ENCODE results near the gene SRSF10. TPM values are rescaled to one million over a fixed set of nuclear protein-coding genes. Genes with fewer than 3 reads are reported as not detected.

SRSF10 gene
- total and polyA plus RNA-seq, 9 of the 15 experiments (the other 6 are each of a cell fraction or from before 2014, with no cell fraction given) = 154 to 264 (median 205) TPM

DNA sequence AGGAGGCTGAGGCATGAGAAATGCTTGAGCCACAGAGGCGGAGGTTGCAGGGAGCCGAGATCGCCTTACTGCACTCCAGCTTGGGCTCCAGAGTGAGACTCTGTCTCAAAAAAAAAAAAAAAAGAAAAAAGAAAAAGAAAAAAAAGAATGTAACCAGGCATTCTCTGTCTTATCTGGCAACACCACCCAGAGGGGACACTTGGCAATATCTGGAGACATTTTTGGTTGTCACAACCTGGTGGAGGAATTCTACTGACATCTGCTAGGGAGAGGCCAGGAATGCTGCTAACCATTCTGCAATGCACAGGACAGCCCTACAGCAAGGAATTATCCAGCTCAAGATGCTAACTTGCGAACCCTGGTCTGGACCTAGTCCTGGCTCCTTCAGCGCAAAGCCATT, 64.7 kb downstream of the SRSF10 start:
- ChIA-PET CTCF (ENCODE audit: low intra/inter-chr PET ratio) (interaction anchor here (1.0 to 2.3 kb wide), 3 partner anchors 105 to 143 kb away, joined by 3 to 22 read pairs (median 12); no protein-coding TSS in a partner anchor), POLR2A (interaction anchor here (1.8 kb wide), 1 partner anchor 224 kb away, joined by 4 read pairs; the partner anchor contains the start of gene RPL11)
- intact Hi-C loops (cut with micrococcal nuclease) (loop anchor here (5.0 kb wide), 1 partner anchor 48 kb away; the partner anchor contains the start of gene FUCA1), in situ Hi-C loops (cut with MboI) (no loop called here)
- H3K27me3 ChIP-seq (ENCODE audit: control insufficient read depth in 2 of 2, insufficient read depth in 2 of 2, low read length in 2 of 2) = no peaks in the 10 kb centered on the region
- no peaks in the 10 kb centered on the region for H3K9me3 ChIP-seq (replicated peaks; ENCODE audit: control insufficient read depth, insufficient read depth, low read depth, low read length)
- H3K4me3 ChIP-seq = no peak overlapping the region
- ATAC-seq (no peak; the same call in 2 of the 3 replicates), FAIRE-seq (peak; percentile 6), DNase-seq (ENCODE audit: extremely low read depth in 1 of 4, low spot score in 3 of 4) (peak in 1 of 4 experiments; percentile 34)
- no peaks in the 10 kb centered on the region for H3K9me1 ChIP-seq (ENCODE audit: control insufficient read depth, insufficient read depth, low read length)
- peaks cover 35 to 47% of the 10 kb centered on the region in 2 experiments for H3K4me1 ChIP-seq (replicated peaks in 1 of 2; ENCODE audit: control insufficient read depth in 2 of 2, insufficient read depth in 2 of 2, low read length in 2 of 2)
- BruUV-seq (replicated peaks) = no TSS peak
- H3K36me3 ChIP-seq (ENCODE audit: control insufficient read depth, insufficient read depth, low read length) = no peaks in the 10 kb centered on the region
- H3K27ac ChIP-seq (ENCODE audit: extremely low read depth, low read depth, low read length) = no peak overlapping the region
- H2AFZ ChIP-seq (ENCODE audit: low read depth, low read length) = peak overlapping the region; percentile 75; the same call in 1 of the 2 replicates
- H3K79me2 ChIP-seq (ENCODE audit: control insufficient read depth, insufficient read depth, low read length) = no peaks in the 10 kb centered on the region
- H4K20me1 ChIP-seq (replicated peaks; ENCODE audit: control insufficient read depth, insufficient read depth, low read length) = no peaks in the 10 kb centered on the region
- H3K9ac ChIP-seq (ENCODE audit: insufficient read depth in 1 of 2, low read depth in 2 of 2, low read length in 2 of 2) = no peak overlapping the region
- 68% methylated on average over 5 of the region's 5 CpGs for WGBS (ENCODE audit: insufficient coverage, low coverage, missing lambda C conversion rate)
- H3K4me2 ChIP-seq (ENCODE audit: insufficient read depth, low read length) = no peak overlapping the region
- peak; percentile 30; the same call in 1 of the 2 replicates for TF ChIP-seq CBFA2T3 (IDR thresholded peaks at IDR 0.05)
- no peak for TF ChIP-seq ETS2 (tag; IDR thresholded peaks at IDR 0.05; ENCODE audit: borderline replicate concordance, poor library complexity, severe bottlenecking)
- TF ChIP-seq, protein P1, sequence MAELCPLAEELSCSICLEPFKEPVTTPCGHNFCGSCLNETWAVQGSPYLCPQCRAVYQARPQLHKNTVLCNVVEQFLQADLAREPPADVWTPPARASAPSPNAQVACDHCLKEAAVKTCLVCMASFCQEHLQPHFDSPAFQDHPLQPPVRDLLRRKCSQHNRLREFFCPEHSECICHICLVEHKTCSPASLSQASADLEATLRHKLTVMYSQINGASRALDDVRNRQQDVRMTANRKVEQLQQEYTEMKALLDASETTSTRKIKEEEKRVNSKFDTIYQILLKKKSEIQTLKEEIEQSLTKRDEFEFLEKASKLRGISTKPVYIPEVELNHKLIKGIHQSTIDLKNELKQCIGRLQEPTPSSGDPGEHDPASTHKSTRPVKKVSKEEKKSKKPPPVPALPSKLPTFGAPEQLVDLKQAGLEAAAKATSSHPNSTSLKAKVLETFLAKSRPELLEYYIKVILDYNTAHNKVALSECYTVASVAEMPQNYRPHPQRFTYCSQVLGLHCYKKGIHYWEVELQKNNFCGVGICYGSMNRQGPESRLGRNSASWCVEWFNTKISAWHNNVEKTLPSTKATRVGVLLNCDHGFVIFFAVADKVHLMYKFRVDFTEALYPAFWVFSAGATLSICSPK (IDR thresholded peaks at IDR 0.05; ENCODE audit: borderline replicate concordance) = 0 out of 2 replicates have a peak, but pooled peaks have one; percentile 10
- TF ChIP-seq, protein P2, sequence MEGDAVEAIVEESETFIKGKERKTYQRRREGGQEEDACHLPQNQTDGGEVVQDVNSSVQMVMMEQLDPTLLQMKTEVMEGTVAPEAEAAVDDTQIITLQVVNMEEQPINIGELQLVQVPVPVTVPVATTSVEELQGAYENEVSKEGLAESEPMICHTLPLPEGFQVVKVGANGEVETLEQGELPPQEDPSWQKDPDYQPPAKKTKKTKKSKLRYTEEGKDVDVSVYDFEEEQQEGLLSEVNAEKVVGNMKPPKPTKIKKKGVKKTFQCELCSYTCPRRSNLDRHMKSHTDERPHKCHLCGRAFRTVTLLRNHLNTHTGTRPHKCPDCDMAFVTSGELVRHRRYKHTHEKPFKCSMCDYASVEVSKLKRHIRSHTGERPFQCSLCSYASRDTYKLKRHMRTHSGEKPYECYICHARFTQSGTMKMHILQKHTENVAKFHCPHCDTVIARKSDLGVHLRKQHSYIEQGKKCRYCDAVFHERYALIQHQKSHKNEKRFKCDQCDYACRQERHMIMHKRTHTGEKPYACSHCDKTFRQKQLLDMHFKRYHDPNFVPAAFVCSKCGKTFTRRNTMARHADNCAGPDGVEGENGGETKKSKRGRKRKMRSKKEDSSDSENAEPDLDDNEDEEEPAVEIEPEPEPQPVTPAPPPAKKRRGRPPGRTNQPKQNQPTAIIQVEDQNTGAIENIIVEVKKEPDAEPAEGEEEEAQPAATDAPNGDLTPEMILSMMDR (IDR thresholded peaks at IDR 0.05 in 2 of 3, conservative IDR thresholded peaks at IDR 0.05 in 1 of 3; ENCODE audit: insufficient read depth in 2 of 3, low read depth in 1 of 3, low read length in 3 of 3) = peak in 2 of 3 experiments; percentile 24 to 27; a peak in 2 of 6 replicates
- TF ChIP-seq, protein P3, sequence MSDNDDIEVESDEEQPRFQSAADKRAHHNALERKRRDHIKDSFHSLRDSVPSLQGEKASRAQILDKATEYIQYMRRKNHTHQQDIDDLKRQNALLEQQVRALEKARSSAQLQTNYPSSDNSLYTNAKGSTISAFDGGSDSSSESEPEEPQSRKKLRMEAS (CRISPR knock-in tag; IDR thresholded peaks at IDR 0.05) = 0 out of 2 replicates have a peak, but pooled peaks have one; percentile 1
- TF ChIP-seq ZNF384 (IDR thresholded peaks at IDR 0.05; ENCODE audit: low read depth, low read length) = peak; percentile 83
- TF ChIP-seq, protein P4, sequence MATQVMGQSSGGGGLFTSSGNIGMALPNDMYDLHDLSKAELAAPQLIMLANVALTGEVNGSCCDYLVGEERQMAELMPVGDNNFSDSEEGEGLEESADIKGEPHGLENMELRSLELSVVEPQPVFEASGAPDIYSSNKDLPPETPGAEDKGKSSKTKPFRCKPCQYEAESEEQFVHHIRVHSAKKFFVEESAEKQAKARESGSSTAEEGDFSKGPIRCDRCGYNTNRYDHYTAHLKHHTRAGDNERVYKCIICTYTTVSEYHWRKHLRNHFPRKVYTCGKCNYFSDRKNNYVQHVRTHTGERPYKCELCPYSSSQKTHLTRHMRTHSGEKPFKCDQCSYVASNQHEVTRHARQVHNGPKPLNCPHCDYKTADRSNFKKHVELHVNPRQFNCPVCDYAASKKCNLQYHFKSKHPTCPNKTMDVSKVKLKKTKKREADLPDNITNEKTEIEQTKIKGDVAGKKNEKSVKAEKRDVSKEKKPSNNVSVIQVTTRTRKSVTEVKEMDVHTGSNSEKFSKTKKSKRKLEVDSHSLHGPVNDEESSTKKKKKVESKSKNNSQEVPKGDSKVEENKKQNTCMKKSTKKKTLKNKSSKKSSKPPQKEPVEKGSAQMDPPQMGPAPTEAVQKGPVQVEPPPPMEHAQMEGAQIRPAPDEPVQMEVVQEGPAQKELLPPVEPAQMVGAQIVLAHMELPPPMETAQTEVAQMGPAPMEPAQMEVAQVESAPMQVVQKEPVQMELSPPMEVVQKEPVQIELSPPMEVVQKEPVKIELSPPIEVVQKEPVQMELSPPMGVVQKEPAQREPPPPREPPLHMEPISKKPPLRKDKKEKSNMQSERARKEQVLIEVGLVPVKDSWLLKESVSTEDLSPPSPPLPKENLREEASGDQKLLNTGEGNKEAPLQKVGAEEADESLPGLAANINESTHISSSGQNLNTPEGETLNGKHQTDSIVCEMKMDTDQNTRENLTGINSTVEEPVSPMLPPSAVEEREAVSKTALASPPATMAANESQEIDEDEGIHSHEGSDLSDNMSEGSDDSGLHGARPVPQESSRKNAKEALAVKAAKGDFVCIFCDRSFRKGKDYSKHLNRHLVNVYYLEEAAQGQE (IDR thresholded peaks at IDR 0.05; ENCODE audit: borderline replicate concordance) = no peak
- TF ChIP-seq, protein P4 (CRISPR knock-in tag; IDR thresholded peaks at IDR 0.05; ENCODE audit: low read depth) = no peak
- no peak for TF ChIP-seq ARID2 (IDR thresholded peaks at IDR 0.05)
- no peak for TF ChIP-seq ZNF165 (CRISPR knock-in tag; IDR thresholded peaks at IDR 0.05; ENCODE audit: borderline replicate concordance)

Data from K562 (cell line).